HL-60 (cell line): Measurements from ENCODE around the gene EVC.
"Not testable (repeated sequence)": the region's sequence is repeated elsewhere in the genome, so short reads cannot be mapped to it uniquely, and the experiment has no call there.

Experiments used
- DNase-seq, 2 experiments: peaks; one replicate each; pipeline ENCODE4 v3.0.0-alpha.2; 2010 to 2020; ENCODE audit warnings: low read depth in 1 of 2, low spot score in 1 of 2
- H3K27ac ChIP-seq: fragments of 250-450 bp; sonication (Bioruptor Pico); replicated peaks from 2 replicates; pipeline ENCODE4 v1.5.1; 2020; ENCODE audit warnings: mild to moderate bottlenecking, moderate library complexity
- H3K27me3 ChIP-seq: fragments of 250-450 bp; sonication (Bioruptor Pico); 2 replicates; pipeline ENCODE4 v1.5.1; 2021; ENCODE audit warnings: mild to moderate bottlenecking, moderate library complexity; ENCODE audit not compliant: insufficient read depth, poor library complexity, severe bottlenecking
- H3K4me3 ChIP-seq: replicated peaks from 2 replicates; pipeline ENCODE4 v1.5.1; 2011; ENCODE audit warnings: mild to moderate bottlenecking, control low read depth, low read length; ENCODE audit not compliant: insufficient read depth
- CTCF ChIP-seq: IDR thresholded peaks from one replicate; pipeline ENCODE4 v1.5.1; 2011; ENCODE audit warnings: low read length, control low read depth, inconsistent platforms; ENCODE audit not compliant: insufficient read depth
- GABPA ChIP-seq: IDR thresholded peaks from 2 replicates; pipeline ENCODE4 v1.6.1; 2012; ENCODE audit warnings: low read depth
- POLR2AphosphoS5 ChIP-seq: IDR thresholded peaks from 2 replicates; pipeline ENCODE4 v1.6.1; 2012; ENCODE audit warnings: low read depth
- REST ChIP-seq: IDR thresholded peaks from 2 replicates; pipeline ENCODE4 v1.6.1; 2012; ENCODE audit warnings: low read depth; ENCODE audit not compliant: insufficient replicate concordance
- SPI1 ChIP-seq: IDR thresholded peaks from 2 replicates; pipeline ENCODE4 v1.6.1; 2012; ENCODE audit warnings: low read depth, mild to moderate bottlenecking, borderline replicate concordance

Gene EVC

GRCh38 chr4:5720980-5721379, 10.0 kb downstream of the EVC start:
- no peak for DNase-seq
- Histone ChIP-seq H3K27me3 (no peaks in the 10 kb centered on the region), H3K27ac (no peak overlapping the region), H3K4me3 (no peak overlapping the region)
- TF ChIP-seq CTCF (no peak), SPI1 (no peak), GABPA (no peak), POLR2AphosphoS5 (no peak), REST (no peak)

- no peaks in the 10 kb centered on the region for H3K27me3 ChIP-seq
- H3K27ac ChIP-seq: no peak overlapping the region
- H3K4me3 ChIP-seq: no peak overlapping the region
- no peak for TF ChIP-seq GABPA
- TF ChIP-seq CTCF: no peak
- TF ChIP-seq POLR2AphosphoS5: no peak
- no peak for TF ChIP-seq REST
- no peak for TF ChIP-seq SPI1
- DNase-seq: no peak
Measured at GRCh38 chr4:5721923-5722322, 10.9 kb downstream of the EVC start.

- H3K27ac ChIP-seq: no peak overlapping the region
- DNase-seq: no peak
- no peak overlapping the region for H3K4me3 ChIP-seq
- TF ChIP-seq GABPA (no peak), SPI1 (no peak), CTCF (no peak)
- no peaks in the 10 kb centered on the region for H3K27me3 ChIP-seq
Measured at GRCh38 chr4:5722328-5722727, 11.3 kb downstream of the EVC start.

- H3K27ac ChIP-seq: no peak overlapping the region
- H3K27me3 ChIP-seq: no peaks in the 10 kb centered on the region
- no peak overlapping the region for H3K4me3 ChIP-seq
- TF ChIP-seq GABPA (no peak), CTCF (no peak), SPI1 (no peak), REST (no peak), POLR2AphosphoS5 (no peak)
- DNase-seq: no peak
Measured at GRCh38 chr4:5724377-5724776, 13.4 kb downstream of the EVC start.

- H3K27ac ChIP-seq, H3K27me3 ChIP-seq, H3K4me3 ChIP-seq, DNase-seq: not testable (repeated sequence)
Measured at GRCh38 chr4:5728412-5728811, 17.4 kb downstream of the EVC start.
